Muscle layer of duodenum (tissue), 2 donors: Measurements from ENCODE around the gene DGKE.

Experiments
- H3K27ac ChIP-seq: one replicate; pipeline ENCODE4 v1.7.0; 2013; ENCODE audit warnings: mild to moderate bottlenecking, low read length
- H3K27me3 ChIP-seq: one replicate; pipeline ENCODE4 v1.7.0; 2013; ENCODE audit warnings: low read depth, mild to moderate bottlenecking, control low read depth, low read length
- H3K36me3 ChIP-seq, 2 donors: one replicate each; pipeline ENCODE4 v1.7.0; 2013; ENCODE audit warnings: low read length in 2 of 2, control low read depth in 1 of 2, mild to moderate bottlenecking in 1 of 2; ENCODE audit not compliant: insufficient read depth in 2 of 2, control insufficient read depth in 1 of 2
- H3K4me1 ChIP-seq, 2 donors: one replicate each; pipeline ENCODE4 v1.7.0; 2013; ENCODE audit warnings: low read length in 2 of 2, mild to moderate bottlenecking in 2 of 2, control low read depth in 1 of 2, moderate library complexity in 1 of 2; ENCODE audit not compliant: insufficient read depth in 2 of 2, control insufficient read depth in 1 of 2
- H3K4me3 ChIP-seq, 2 donors: one replicate each; pipeline ENCODE4 v1.7.0; 2013; ENCODE audit warnings: low read length in 2 of 2, low read depth in 1 of 2, mild to moderate bottlenecking in 1 of 2
- H3K9me3 ChIP-seq, 2 donors: one replicate each; pipeline ENCODE4 v1.7.0; 2013; ENCODE audit warnings: low read length in 2 of 2, control low read depth in 1 of 2, mild to moderate bottlenecking in 1 of 2; ENCODE audit not compliant: control insufficient read depth in 1 of 2
- donor health status: healthy.

The DGKE gene

GRCh38 chr17:56803071-56803470, 30.9 kb upstream of the DGKE start:
- Histone ChIP-seq H3K36me3 (no peaks in the 10 kb centered on the region), H3K27me3 (no peaks in the 10 kb centered on the region), H3K4me3 (no peak overlapping the region), H3K9me3 (no peaks in the 10 kb centered on the region), H3K4me1 (peaks cover 0 to 9% of the 10 kb centered on the region in 2 donors), H3K27ac (no peak overlapping the region)

DNA sequence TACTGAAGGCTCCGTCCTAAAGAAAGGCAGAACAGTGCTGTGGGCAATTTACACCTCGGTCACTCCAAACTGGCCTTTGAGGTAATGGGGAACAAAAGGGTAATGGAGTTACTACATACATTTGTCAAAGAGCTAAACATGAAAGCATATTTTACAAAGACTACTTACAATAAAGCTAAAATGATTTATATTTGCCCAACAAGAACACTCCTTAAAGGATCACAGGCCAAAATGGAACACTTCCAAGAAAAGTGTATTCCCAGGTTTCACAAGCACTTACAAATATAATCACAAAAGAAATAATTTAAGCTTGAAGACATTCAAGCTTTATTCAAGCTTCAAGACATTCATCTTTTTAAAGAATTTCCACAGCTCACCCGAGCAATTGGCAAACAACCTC, 29.5 kb upstream of the DGKE start:
- H3K27ac ChIP-seq, result no peak overlapping the region
- H3K4me1 ChIP-seq, result peaks cover 0 to 9% of the 10 kb centered on the region in 2 donors

DNA sequence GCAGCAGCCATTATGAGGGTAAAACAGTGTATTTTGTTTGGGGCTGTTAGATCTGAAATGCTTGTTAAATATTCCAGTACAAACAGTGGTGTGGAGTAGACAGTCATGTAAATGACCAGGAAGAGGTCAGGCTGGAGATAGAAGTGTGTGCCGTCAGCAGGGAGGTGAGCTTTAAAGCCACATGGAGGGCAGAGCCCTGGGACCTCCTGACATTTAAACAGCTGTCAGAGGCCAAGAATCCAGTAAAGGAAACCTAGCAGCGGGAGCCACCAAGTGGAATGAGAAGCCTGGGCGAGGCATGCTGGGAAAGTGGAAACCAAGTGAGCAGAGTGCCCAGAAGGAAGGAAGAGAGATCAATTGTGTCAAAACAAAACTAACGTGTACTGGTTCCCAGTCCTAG, 27.0 kb upstream of the DGKE start:
- Histone ChIP-seq H3K27me3 (no peaks in the 10 kb centered on the region), H3K4me1 (peaks cover 0 to 9% of the 10 kb centered on the region in 2 donors), H3K36me3 (no peaks in the 10 kb centered on the region), H3K4me3 (no peak overlapping the region), H3K9me3 (no peaks in the 10 kb centered on the region), H3K27ac (no peak overlapping the region)

More for the DNA sequence above, 29.5 kb upstream of the DGKE start:
- H3K27me3 ChIP-seq, result no peaks in the 10 kb centered on the region
- H3K4me3 ChIP-seq, result no peak overlapping the region
- H3K36me3 ChIP-seq, result no peaks in the 10 kb centered on the region
- H3K9me3 ChIP-seq, result no peaks in the 10 kb centered on the region

DNA sequence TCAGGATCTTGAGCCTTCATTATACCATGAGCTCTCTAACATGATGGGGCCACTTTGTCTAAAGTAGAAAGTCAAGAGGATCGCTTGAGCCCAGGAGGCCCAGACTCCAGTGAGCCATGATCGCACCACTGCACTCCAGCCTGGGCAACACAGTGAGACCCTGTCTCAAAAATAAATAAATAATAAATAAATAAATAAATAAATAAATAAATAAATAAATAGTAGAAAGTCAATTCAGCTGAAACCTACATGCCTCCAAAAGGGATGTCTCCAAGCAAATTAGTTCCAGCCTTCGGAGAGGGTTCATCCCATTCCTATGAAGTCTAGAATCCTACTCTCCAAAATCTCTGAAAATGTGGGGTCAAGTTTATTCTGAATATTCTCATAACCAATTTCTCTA, 26.2 kb upstream of the DGKE start:
- H3K4me1 ChIP-seq, result peaks cover 0 to 9% of the 10 kb centered on the region in 2 donors
- H3K4me3 ChIP-seq, result no peak overlapping the region
- H3K27me3 ChIP-seq, result no peaks in the 10 kb centered on the region
- no peak overlapping the region for H3K27ac ChIP-seq
- no peaks in the 10 kb centered on the region for H3K36me3 ChIP-seq
- H3K9me3 ChIP-seq, result no peaks in the 10 kb centered on the region

- Histone ChIP-seq H3K4me1 (peaks cover 0 to 9% of the 10 kb centered on the region in 2 donors), H3K27ac (no peak overlapping the region), H3K27me3 (no peaks in the 10 kb centered on the region), H3K4me3 (no peak overlapping the region), H3K36me3 (no peaks in the 10 kb centered on the region), H3K9me3 (no peaks in the 10 kb centered on the region)
These were observed 25.4 kb upstream of the DGKE start for GRCh38 chr17:56808503-56808902.

DNA sequence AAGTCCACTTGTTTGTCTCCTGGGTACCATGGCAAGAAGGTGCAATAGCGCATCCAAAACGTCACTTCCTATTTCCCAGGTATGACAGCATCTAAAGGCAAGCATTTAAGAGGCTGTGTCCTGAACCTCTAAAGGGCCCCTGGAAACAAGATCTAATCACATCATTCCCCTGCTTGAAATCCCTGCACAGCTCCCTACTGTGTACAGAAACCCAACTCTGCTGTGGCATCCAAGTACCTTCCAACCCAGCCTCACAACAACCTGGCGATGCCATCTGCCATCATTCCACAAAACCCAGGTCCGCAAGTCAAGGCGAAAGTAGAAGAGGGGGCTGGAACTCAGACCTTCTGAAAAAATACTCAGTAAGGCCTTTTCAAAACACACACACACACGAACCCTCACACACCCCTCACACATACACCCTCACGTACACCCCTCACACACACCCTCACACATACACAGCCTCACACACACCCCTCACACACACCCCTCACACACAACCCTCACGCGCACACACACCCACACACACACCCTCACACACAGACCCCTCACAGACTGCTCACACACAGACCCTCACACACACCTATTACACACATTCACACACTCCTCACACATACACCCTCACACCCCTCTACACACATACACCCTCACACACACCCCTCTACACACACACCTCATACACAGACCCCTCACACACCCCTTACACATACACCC, 24.7 kb upstream of the DGKE start:
- no peak overlapping the region for H3K27ac ChIP-seq
- H3K36me3 ChIP-seq, result no peaks in the 10 kb centered on the region
- H3K9me3 ChIP-seq, result no peaks in the 10 kb centered on the region
- H3K27me3 ChIP-seq, result no peaks in the 10 kb centered on the region
- H3K4me1 ChIP-seq, result peaks cover 0 to 4% of the 10 kb centered on the region in 2 donors
- no peak overlapping the region for H3K4me3 ChIP-seq

- Histone ChIP-seq H3K36me3 (no peaks in the 10 kb centered on the region), H3K9me3 (no peaks in the 10 kb centered on the region), H3K4me1 (no peaks in the 10 kb centered on the region), H3K27ac (no peak overlapping the region), H3K4me3 (no peak overlapping the region), H3K27me3 (no peaks in the 10 kb centered on the region)
These were observed 24.2 kb upstream of the DGKE start for GRCh38 chr17:56809820-56810179.

DNA sequence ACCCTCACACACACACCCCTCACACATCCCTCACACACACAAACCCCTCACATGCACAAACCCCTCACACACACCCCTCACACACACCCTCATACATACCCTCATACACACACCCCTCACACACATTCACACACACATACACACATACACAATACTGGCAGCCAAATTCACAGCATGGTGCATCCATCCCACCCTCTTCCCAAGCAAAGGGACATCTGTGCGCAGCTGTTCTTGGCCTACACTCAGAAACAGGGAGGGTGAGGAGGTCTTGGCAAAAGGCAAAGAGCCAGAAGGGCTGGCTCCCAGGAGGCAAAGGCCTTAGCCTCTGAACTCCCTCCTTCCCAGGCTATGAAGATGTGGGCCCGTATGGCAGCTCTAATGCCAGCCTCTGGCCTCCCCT, 23.6 kb upstream of the DGKE start:
- H3K4me3 ChIP-seq, result no peak overlapping the region
- no peaks in the 10 kb centered on the region for H3K9me3 ChIP-seq
- no peaks in the 10 kb centered on the region for H3K4me1 ChIP-seq
- no peaks in the 10 kb centered on the region for H3K27me3 ChIP-seq
- H3K27ac ChIP-seq, result no peak overlapping the region
- H3K36me3 ChIP-seq, result no peaks in the 10 kb centered on the region

DNA sequence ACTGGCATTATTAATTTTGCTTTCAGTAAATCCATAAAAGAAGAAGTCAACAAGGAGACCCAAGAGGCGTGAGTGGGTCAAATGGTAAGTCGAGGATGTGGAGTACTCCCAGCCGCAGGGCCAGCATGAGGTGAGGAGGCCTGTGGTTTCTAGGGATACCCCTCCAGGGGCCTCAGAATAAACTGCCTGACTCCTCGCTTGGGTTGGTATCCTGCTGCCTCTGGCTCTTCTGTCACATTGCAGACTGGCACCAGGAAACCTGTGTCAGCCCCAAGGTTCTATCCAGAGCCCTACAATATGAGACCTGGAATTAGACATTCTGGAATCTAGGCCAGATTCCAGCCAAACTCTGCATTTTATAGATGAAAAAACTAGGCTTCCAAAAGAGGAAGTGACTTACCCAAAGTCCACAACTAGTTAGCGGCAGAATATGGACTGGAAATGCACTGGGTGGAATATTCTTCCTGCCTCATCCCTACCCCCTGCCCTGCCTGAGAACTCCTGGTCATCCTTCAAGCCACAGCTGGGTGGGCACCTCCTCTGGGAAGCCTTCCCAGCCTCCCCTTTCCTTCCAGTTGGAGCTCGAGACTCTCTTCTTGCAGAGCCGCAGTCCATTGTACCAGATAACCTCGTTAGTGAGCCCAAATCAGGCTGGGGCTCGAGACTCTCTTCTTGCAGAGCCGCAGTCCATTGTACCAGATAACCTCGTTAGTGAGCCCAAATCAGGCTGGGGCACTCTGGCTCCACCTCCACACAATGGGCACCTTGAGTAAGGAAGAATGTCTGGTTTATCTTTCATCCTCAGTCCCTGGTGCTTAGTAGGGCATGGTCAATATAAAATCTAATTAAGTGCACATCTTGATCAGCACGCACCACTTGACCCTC, 22.8 kb upstream of the DGKE start:
- Histone ChIP-seq H3K27ac (no peak overlapping the region), H3K36me3 (no peaks in the 10 kb centered on the region), H3K4me1 (no peaks in the 10 kb centered on the region), H3K27me3 (no peaks in the 10 kb centered on the region), H3K9me3 (no peaks in the 10 kb centered on the region), H3K4me3 (no peak overlapping the region)

DNA sequence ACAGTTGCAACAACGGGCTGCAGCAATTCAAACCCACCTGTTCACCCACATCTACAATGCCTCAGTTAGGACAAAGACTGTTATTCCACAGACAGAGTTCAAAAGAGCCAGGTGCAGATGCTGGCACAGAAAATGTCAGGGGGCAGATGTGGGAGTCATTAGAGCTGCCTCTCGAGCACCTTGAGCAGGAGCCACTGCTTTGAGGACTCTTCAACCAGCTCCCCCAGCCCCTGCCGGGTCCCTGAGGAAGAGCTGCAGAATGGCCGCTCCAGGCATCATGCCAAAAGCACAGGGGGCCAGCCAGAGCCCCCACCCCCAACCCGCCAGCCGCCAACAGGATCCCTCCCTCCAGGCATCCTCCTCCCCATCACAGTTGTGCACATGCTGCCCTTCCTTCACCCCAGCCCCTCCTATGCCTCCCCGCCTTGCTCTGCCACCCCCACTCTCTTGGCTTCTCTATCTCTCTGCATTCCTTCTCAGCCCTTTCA, 21.0 kb upstream of the DGKE start:
- no peaks in the 10 kb centered on the region for H3K4me1 ChIP-seq

GRCh38 chr17:56815711-56816110, 18.2 kb upstream of the DGKE start:
- no peaks in the 10 kb centered on the region for H3K27me3 ChIP-seq
- no peaks in the 10 kb centered on the region for H3K36me3 ChIP-seq
- H3K4me3 ChIP-seq, result no peak overlapping the region
- H3K27ac ChIP-seq, result no peak overlapping the region
- H3K9me3 ChIP-seq, result no peaks in the 10 kb centered on the region
- H3K4me1 ChIP-seq, result no peaks in the 10 kb centered on the region

More for the DNA sequence above, 21.0 kb upstream of the DGKE start:
- Histone ChIP-seq H3K4me3 (no peak overlapping the region), H3K27ac (no peak overlapping the region), H3K36me3 (no peaks in the 10 kb centered on the region), H3K27me3 (no peaks in the 10 kb centered on the region), H3K9me3 (no peaks in the 10 kb centered on the region)
